ENCODE results near the gene BCL2L1. TPM values are rescaled to one million over a fixed set of nuclear protein-coding genes. Genes with fewer than 3 reads are reported as not detected.

The BCL2L1 gene
- total RNA-seq, 1 experiment from 2014 or later, result 226 TPM

- H3K9me2 ChIP-seq (ENCODE audit: insufficient read depth), result no peaks in the 10 kb centered on the region
- TF ChIP-seq SRF (IDR thresholded peaks at IDR 0.05; ENCODE audit: low read depth) (no peak), TCF7L2 (IDR thresholded peaks at IDR 0.05; ENCODE audit: borderline replicate concordance, extremely low read depth, insufficient read depth, insufficient read length) (no peak), ELF1 (IDR thresholded peaks at IDR 0.05; ENCODE audit: borderline replicate concordance, low read depth) (no peak), EZH2 (IDR thresholded peaks at IDR 0.05) (no peak), FOSL1 (IDR thresholded peaks at IDR 0.05; ENCODE audit: low read depth) (no peak), POLR2A (IDR thresholded peaks at IDR 0.05; ENCODE audit: borderline replicate concordance, extremely low read depth, insufficient read depth, insufficient read length) (no peak), ZFX (IDR thresholded peaks at IDR 0.05) (no peak), SP1 (IDR thresholded peaks at IDR 0.05; ENCODE audit: low read depth) (no peak), EZH2phosphoT487 (IDR thresholded peaks at IDR 0.05; ENCODE audit: borderline replicate concordance) (no peak), CEBPB (IDR thresholded peaks at IDR 0.05; ENCODE audit: low read depth) (no peak), JUND (IDR thresholded peaks at IDR 0.05) (no peak), YY1 (IDR thresholded peaks at IDR 0.05; ENCODE audit: extremely low read depth, insufficient replicate concordance, low read depth, low read length) (no peak), CBX3 (IDR thresholded peaks at IDR 0.05; ENCODE audit: low read depth) (no peak), MAX (IDR thresholded peaks at IDR 0.05) (no peak), REST (IDR thresholded peaks at IDR 0.05; ENCODE audit: low read depth) (no peak), SIN3A (IDR thresholded peaks at IDR 0.05; ENCODE audit: low read depth) (no peak), EGR1 (IDR thresholded peaks at IDR 0.05; ENCODE audit: low read depth) (no peak), RAD21 (IDR thresholded peaks at IDR 0.05; ENCODE audit: low read depth) (no peak), ZNF274 (IDR thresholded peaks at IDR 0.05; ENCODE audit: low read depth, low read length) (no peak)
- TF ChIP-seq, protein P1, sequence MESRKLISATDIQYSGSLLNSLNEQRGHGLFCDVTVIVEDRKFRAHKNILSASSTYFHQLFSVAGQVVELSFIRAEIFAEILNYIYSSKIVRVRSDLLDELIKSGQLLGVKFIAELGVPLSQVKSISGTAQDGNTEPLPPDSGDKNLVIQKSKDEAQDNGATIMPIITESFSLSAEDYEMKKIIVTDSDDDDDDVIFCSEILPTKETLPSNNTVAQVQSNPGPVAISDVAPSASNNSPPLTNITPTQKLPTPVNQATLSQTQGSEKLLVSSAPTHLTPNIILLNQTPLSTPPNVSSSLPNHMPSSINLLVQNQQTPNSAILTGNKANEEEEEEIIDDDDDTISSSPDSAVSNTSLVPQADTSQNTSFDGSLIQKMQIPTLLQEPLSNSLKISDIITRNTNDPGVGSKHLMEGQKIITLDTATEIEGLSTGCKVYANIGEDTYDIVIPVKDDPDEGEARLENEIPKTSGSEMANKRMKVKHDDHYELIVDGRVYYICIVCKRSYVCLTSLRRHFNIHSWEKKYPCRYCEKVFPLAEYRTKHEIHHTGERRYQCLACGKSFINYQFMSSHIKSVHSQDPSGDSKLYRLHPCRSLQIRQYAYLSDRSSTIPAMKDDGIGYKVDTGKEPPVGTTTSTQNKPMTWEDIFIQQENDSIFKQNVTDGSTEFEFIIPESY (IDR thresholded peaks at IDR 0.05; ENCODE audit: extremely low read depth, insufficient replicate concordance, low read length), result no peak
- intact Hi-C loops (cut with micrococcal nuclease), result no loop called here
- ATAC-seq (no peak), DNase-seq (ENCODE audit: low read depth, low spot score) (no peak)
- H3K9ac ChIP-seq (ENCODE audit: low read length), result peak overlapping the region; percentile 12
- no peaks in the 10 kb centered on the region for H3K9me3 ChIP-seq (ENCODE audit: control insufficient read depth in 1 of 2, insufficient read depth in 1 of 2, low read depth in 1 of 2, low read length in 2 of 2)
- CTCF ChIA-PET, result interaction anchor here (0.6 kb wide), 1 partner anchor 19 kb away, joined by 3 read pairs; no protein-coding TSS in a partner anchor
- H3K4me2 ChIP-seq (ENCODE audit: low read length), result peak overlapping the region; percentile 54
- H3K27me3 ChIP-seq (ENCODE audit: insufficient read depth, low read length), result no peaks in the 10 kb centered on the region
- H3K36me3 ChIP-seq (ENCODE audit: control insufficient read depth in 1 of 2, insufficient read depth in 2 of 2, low read length in 2 of 2), result peaks cover 5 to 39% of the 10 kb centered on the region in 2 experiments; a peak in 3 of 4 replicates
- H2AFZ ChIP-seq (ENCODE audit: low read depth, low read length, poor library complexity, severe bottlenecking), result no peak overlapping the region
- H3K4me1 ChIP-seq (ENCODE audit: control insufficient read depth in 1 of 2, insufficient read depth in 2 of 2, low read length in 2 of 2), result peaks cover 67 to 94% of the 10 kb centered on the region in 2 experiments
- peaks cover 99% of the 10 kb centered on the region for H3K79me2 ChIP-seq (ENCODE audit: insufficient read depth, low read length)
- BruUV-seq (replicated peaks), result no TSS peak
- RAD21 ChIA-PET (ENCODE audit: low non-redundant PET in 1 of 2, low total read pairs in 2 of 2, uncharacterized antibody in 2 of 2, unreplicated experiment in 2 of 2), result no interaction called here
- no peak overlapping the region for H3K4me3 ChIP-seq (replicated peaks in 1 of 2; ENCODE audit: low read depth in 1 of 2, low read length in 2 of 2)
- POLR2A ChIA-PET, result interaction anchor here (1.0 kb wide), 1 partner anchor 19 kb away, joined by 3 read pairs; no protein-coding TSS in a partner anchor
- no peaks in the 10 kb centered on the region for H4K20me1 ChIP-seq (ENCODE audit: insufficient read depth)
- peak overlapping the region; percentile 79 for H3K27ac ChIP-seq (ENCODE audit: low read depth, low read length)
Observed at GRCh38 chr20:31680286-31681127, 42.2 kb downstream of the BCL2L1 start.

Data from HCT116 (cell line).